NCI-H526 (cell line): ENCODE data around the gene SMIM10L2A.
"Not testable (repeated sequence)": the region's sequence is repeated elsewhere in the genome, so short reads cannot be mapped to it uniquely, and the experiment has no call there.

Source experiments
- DNase-seq, 2 experiments: peaks; one replicate each; lab custom pipeline; 2025; lab: John Stamatoyannopoulos, UW

SMIM10L2A gene

DNA sequence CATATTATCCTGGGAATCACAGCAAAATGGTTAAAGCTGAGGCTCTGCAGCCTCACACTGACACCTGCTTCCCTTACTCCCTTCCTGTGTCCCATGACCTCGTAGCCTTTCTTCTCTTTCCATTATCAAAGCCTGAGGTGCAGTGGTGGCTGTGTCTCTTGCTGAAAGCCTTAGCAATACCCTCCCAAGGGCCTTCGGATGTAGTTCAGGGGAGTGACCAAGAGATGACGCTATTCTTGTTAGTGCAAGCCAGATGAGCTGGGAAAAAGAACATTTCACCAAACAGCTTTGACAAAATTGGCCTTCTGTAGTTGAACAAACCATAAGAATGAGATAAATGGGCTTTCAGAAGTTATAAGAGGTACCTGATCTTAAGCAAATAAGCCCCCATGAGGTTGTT, 31.6 kb downstream of the SMIM10L2A start:
- DNase-seq = no peak

GRCh38 chrX:135454816-135455215, 33.1 kb downstream of the SMIM10L2A start:
- DNase-seq = no peak

DNA sequence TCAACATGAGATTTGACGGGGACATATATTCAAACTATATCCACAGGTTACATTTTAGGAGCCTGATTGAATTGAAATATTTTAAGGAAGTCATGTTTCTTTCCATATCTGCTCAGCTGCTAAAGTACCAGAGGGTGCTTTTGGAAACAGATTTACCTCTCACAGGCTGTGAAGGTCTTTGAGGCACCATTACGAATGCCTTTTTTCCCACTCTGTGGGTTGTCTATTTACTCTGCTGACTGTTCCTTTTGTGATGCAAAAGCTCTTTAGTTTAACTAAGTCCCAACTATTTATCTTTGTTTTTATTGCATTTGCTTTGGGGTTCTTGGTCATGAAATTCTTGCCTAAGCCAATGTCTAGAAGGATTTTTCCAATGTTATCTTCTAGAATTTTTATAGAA, 40.0 kb downstream of the SMIM10L2A start:
- not testable (repeated sequence) for DNase-seq

DNA sequence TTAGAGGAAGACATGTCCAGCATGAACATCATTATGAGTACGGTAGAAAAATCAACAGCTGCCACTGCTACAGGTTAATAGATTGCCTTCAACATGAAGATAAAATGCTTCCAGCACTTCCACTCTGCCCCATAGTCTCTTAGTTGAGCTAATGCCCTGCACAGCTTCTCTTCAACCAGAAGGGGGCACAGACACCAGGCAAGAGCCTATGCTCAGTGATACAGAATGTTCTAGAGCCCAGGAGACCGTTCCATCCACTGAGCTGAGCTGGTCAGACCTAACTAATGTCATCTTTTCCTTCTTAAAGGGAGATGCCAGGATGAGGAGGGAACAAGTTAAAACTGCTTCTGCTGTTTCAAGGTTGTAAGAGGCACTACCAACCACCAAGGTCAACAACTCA, 42.2 kb downstream of the SMIM10L2A start:
- DNase-seq = peak in 1 of 2 experiments; percentile 7

DNA sequence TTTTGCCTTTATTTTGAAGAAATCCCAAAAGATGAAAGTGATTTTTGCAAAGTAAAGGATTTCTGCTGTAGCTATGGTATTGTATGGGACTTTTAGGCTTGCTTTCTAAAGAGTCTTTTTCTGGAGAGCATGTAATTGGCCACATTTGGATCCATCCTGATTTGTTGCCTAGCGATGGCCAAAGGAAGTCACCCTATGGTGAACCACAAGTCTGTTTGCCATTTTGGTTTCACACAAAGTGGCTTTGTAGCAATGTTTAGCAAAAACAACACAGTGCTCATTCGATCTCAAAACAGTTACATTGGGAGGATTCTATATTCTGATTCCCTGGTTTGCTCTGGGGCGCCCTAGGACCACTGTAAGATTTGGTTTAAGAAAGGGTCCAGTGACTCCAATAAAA, 54.6 kb downstream of the SMIM10L2A start:
- no peak for DNase-seq

DNA sequence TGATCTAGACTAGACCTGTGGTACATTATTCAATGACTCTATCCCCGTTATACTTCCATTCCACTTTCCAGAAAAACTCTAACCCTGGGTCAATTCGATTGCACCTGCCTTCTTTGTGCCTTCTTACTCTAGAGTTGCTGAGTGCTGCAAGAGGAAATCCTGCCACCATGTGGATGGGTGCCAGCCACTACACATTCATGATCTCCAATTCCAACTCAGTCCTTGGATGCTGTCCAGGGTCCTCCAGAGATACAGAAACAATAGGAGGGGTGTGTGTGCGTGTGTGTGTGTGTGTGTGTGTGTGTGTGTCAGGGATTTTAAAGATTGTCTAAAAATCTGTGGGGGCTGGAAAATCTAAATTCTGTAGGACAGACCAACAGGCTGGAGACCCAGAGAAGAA, 55.8 kb downstream of the SMIM10L2A start:
- DNase-seq = peak; percentile 10 to 69
